Germinal center (tissue), 1 donor: ENCODE measurements around the gene FKBP6.
"Not testable (repeated sequence)": the region's sequence is repeated elsewhere in the genome, so short reads cannot be mapped to it uniquely, and the experiment has no call there.

Experiments used
- DNase-seq: peaks from one replicate; pipeline ENCODE4 v3.0.0; 2012; ENCODE audit warnings: mixed read lengths, low spot score

Gene FKBP6

DNA sequence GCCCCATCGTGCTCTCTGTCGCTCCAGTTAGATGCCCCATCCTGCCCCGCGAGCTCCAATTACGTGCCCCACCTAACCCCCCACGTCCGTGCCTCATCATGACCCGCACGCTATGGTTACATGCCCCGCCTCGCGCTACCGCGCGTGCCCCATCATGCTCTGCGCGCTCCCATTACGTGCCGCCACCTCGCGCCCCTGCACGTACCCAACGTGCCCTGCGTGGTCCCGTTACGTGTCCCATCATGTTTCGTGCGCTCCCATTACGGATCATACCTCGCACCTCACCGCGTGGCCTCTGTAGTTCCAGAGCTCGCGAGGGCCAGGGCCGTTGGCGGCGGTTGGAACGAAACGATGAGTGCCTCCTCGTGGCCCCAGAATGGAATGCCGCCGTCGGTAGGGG lies at the start of gene FKBP6, which contains the start of gene TRIM50:
TSS of gene FKBP6 (plus strand) at position 240 of the 400 bp plus-strand sequence. CDS start 268 bp downstream, outside the sequence.
TSS of gene TRIM50 (minus strand) at position 161 of the 400 bp plus-strand sequence. CDS start 3,295 bp downstream, outside the sequence.
- not testable (repeated sequence) for DNase-seq

GRCh38 chr7:73297235-73297634 lies 30.7 kb upstream of the FKBP6 start:
- not testable (repeated sequence) for DNase-seq

- DNase-seq = not testable (repeated sequence)
Observed at GRCh38 chr7:73297706-73298105, 30.3 kb upstream of the FKBP6 start.

GRCh38 chr7:73299812-73300211 lies 28.1 kb upstream of the FKBP6 start:
- DNase-seq = not testable (repeated sequence)

DNA sequence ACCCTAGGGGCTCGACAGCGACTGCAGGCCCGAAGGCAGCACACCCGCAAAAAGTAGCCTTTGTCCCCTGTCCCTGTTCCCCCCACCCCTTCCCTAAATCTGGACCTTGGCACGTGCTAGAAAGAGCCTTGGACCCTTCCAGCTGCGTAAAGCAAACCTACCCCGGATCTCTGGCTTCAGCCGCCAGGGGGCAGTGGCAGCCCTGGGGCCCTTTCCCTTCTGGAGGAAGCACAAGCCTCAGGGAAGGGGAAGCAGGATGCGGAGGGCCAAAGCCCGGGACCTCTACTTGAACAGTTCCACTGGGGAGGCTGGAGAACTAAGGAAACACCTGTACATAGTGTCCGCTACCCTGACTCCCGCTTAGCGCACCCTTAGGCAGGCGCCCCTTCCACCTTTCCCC lies 26.9 kb upstream of the FKBP6 start:
- DNase-seq = not testable (repeated sequence)

GRCh38 chr7:73302846-73303245 lies 25.1 kb upstream of the FKBP6 start:
- DNase-seq = not testable (repeated sequence)

DNA sequence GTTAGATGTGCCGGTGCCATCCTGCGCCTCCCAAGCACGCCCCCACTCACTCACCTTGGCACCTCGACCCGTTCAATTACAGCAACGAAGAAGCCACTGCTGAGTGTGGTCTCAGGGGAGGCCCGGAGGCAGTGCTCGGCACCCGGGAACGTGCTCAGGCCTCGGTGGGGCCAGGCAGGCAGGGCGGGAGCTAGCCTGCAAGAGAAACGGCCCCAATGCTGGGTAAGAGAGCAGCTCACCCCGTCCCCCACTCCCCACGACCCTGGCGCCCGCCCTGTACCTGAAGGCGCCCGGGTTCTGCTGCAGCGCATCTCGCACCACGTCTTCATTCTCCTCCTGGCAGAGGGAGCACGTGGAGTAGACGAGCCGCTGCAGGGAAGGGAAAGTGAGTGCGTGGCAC lies 24.4 kb upstream of the FKBP6 start:
- DNase-seq = no peak

- DNase-seq = no peak
Observed at GRCh38 chr7:73304071-73304470, 23.9 kb upstream of the FKBP6 start.

GRCh38 chr7:73304612-73305387 lies 23.2 kb upstream of the FKBP6 start:
- DNase-seq = not testable (repeated sequence)

DNA sequence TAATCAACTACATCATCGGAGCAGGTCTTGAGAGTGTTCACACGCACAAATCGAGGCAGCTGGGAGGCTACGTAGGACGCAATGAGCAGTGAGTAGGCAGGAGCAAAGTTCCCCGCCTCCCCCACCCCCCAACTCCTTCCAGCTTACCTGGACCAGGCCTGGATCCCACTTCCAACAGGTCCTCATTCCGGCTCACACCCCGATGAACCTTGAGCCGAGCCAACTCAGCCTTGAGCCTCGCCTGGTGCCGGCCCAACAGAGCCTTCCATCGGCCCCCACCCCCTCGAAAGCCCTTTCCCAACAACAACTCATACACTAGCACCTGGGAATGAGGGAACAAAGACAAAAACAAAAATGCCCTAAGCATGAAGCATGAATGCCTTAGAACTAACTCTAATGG lies 20.5 kb upstream of the FKBP6 start:
- DNase-seq = no peak

DNA sequence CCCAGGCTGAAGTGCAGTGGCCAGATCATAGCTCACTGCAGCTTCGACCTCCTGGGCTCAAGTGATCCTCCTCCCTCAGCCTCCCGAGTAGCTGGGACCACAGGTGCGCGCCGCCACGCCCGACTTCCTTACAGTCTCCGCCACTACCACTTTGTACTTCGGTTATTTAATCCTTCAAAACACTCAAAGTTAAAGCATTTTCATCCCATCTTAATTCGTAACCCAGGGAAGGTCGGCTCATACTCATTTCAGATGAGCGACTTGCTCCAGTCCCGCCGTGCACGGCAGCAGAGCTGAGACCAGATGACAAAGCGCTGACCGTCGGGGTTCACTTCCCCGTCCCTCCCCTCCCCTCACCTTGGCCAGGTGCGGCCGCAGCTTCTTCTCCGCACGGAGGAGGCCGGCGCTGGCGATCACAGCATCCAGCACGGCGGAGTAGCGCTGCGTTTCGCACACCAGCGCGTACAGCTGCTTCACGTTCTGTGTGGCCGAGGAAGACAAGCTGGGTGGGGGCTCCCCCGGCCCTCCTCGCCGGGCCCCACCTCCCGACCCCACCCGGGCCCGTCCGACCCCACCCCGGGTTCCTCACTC lies 19.8 kb upstream of the FKBP6 start:
- DNase-seq = no peak

DNA sequence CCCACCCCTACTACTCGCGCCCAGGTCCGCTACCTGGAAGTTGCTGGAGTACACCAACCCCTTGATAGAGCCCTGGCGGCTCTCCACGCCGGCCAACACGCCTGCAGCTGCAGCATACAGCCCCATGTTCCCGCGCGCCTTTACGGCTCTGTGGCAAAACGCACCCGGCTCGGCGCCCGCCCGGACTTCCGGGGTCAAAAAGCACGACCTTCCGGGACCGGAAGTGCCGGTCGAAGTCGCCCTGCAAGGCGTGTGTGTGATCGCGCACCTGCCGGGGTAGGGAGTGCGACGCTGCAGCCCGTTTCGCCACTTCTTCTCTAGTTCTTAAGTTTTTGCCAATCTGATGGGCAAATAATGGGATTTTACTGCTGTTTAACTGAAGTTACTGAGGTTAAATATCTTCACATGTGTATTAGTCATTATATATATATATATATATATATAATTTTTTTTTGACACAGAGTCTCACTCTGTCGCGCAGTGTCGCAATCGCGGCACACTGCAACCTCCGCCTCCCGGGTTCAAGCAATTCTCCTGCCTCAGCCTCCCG lies 19.2 kb upstream of the FKBP6 start, which contains the start of gene NSUN5:
TSS of gene NSUN5 (minus strand) at position 162 of the 550 bp plus-strand sequence. CDS start at position 126, 36 bp downstream.
- peak; percentile 90 for DNase-seq

DNA sequence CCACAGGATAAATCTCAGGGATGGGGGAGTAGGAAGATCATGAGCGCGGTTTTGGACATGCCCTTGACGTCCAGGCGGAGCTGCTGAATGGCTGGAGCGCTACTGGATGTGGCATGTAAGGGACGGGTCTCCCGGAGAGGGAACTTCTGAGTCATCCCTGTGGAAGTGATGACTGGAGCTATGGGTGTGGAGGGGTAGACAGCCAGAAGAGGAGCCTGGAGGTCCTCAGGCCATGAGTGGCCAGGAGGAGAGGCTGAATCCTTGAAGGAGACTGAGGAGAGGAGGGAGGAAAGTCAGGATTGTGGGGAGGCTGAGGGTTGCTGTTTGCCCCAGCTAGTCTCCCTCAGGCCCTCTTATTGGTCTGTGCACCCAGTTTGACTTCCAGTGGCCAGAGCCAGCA lies 16.5 kb upstream of the FKBP6 start:
- not testable (repeated sequence) for DNase-seq

DNA sequence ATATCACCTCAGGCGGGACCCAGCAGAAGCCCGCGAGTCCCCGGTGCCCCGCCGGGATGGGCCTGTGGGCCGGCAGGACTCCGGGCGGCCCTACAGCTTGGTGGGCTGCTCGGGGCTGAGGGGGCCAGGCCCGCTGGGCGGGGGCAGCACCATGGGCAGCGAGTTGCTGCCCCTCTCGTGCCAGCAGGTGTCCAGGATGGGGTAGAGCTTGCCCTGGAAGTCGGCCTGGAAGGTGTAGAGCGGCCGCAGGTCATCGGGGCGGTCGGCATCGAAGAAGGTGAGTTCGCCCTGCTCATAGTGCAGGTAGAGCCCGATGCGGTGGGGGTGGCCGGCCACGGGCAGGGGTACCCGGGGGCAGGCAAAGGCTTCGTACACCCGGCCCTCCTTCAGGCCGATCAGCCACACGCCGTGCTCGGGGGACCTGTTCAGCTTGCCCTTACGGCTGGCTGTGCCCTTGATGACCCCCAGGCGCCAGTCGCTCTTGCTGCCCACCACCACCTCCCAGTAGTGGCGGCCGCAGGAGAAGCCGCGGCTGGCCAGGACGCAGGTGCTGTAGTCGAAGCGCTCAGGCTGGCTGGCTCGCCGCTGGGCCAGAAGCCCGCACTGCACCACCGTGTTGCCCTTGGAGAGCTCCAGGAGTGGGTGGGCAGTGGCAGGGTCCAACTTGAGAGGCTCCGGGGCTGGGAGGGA lies 15.0 kb upstream of the FKBP6 start:
- no peak for DNase-seq

DNA sequence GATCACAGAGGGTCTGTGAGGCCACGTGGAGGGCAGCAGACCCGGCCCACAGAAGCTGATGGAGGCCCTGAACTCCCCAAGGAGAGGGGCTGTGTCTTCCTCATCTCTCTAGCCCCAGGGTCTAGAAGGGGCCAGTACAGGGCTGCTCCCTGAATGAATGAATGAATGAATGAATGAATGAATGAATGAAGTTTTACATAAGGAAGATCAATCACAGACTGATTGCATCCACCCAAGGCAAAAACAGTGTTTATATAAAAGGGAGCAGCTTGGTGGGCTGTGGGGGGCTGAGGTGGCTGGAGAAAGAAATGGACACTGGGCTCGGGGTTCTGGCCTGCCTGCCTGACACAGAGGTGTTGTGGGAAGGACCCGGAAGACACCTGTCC lies 14.4 kb upstream of the FKBP6 start:
- no peak for DNase-seq

DNA sequence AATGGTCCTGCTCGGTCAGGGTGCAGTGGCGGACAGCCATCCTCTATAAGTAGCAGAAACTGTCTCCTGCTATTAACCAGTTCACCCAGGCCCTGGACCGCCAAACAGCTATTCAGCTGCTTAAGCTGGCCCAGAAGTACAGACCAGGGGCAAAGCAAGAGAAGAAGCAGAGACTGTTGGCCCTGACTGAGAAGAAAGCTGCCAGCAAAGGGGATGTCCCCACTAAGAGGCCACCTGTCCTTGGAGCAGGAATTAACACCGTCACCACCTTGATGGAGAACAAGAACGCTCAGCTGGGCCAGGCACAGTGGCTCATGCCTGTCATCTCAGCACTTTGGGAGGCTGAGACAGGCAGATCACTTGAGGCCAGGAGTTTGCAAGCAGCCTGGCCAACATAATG lies 13.7 kb upstream of the FKBP6 start:
- DNase-seq = no peak

DNA sequence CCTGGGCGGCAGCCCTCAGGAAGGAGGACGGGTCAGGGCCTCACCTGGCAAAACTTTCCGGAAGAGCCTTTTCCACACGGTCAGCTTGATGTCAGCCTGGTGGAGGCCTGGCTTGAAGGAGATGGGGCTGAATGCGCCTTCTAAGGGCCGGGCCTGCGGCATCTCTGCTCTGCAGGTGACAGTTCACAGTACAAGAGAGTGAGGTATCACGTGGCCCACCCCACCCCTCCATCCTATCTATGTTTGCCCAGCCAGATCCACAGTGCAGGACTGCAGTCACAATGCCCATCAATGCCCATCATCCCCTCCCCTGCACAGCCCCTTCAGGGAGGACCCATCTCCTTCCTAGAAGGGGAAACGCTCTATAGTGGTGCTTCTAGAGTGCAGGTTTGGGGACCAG lies 11.4 kb upstream of the FKBP6 start:
- no peak for DNase-seq

DNA sequence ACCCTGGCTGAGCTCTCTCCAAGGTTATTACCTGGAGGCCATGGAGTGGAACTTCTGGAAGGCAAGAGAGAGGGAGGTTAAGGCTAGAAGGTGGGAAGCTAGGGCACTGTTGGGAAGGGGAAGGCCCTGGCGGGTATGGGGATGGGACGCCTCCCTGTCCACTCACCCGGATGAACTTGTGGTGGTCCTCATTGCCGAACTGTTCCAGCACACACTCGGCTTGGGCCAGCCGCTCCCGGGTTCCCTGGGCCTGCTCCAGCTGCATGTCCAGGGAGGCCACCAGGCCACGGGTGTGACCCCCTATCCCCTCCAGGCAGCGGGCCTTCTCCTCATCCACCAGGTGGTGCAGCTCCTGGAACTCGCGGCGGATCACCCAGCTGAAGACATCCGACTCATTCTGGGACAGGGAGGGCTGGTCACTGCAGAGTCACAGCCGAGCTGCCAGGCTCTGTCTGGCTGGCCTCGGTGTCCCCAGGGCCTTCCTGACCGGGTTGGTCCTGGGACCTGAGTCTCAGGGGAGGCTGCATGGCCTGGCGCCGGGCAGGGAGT lies 9.2 kb upstream of the FKBP6 start:
- not testable (repeated sequence) for DNase-seq

DNA sequence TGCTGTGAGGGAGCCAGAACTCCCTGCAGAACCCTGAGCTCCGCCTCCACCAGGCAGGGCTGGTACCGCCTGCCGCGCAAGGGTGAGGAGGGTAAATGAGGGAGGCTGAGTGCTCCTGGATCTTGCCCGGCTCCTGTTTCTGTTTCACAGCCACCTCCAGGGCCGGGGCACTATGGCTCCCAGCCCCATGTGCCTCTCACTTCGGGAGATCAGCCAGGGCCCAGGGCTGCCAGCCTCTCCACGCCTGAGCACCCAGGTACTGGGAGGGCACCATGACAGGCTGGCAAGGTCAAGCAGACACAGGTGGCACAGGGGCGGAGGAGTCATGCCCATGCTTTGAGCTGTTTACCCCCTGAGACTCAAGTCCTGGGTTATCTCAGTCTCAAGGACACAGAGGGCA lies 8.4 kb upstream of the FKBP6 start:
- DNase-seq = not testable (repeated sequence)

DNA sequence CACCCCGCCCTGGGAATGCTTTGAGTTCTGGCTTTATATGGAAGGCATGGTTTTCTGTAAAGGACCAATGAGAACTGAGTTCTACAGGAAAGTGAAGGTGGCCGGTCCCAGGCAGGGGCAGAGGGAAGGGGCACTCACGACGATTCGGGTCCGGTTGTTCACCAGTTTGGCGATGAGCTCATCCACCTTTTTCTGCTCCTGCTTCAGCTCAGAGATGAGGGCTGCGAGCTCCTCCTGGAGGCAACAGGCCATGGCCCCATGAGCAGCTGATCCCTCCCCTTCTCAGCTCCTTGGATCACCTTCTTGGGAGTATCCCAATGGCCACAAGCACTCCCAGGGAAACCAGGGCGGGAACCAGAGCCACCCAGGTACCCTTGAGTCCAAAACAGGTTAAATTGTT lies 8.0 kb upstream of the FKBP6 start:
- DNase-seq = not testable (repeated sequence)

- not testable (repeated sequence) for DNase-seq
Observed at GRCh38 chr7:73323434-73324080, 4.4 kb upstream of the FKBP6 start.
